Smooth muscle cell (in vitro differentiated cells): ENCODE data around the gene PMM2. TPM values are rescaled to one million over a fixed set of nuclear protein-coding genes. Genes with fewer than 3 reads are reported as not detected.

Source experiments
- DNase-seq: peaks from one replicate; lab custom pipeline; 2025; ENCODE audit not compliant: unreplicated experiment; lab: John Stamatoyannopoulos, UW
- H2AFZ ChIP-seq: fragments of 200-600 bp; sonication (generic); 2 replicates; pipeline ENCODE4 v1.6.0; 2016; ENCODE audit warnings: antibody characterized with exemption, low read depth, mild to moderate bottlenecking
- H3F3A ChIP-seq: fragments of 200-600 bp; sonication (generic); 2 replicates; pipeline ENCODE4 v1.6.0; 2017; ENCODE audit warnings: antibody characterized with exemption, low read depth
- H3K27ac ChIP-seq: fragments of 200-600 bp; sonication (generic); 2 replicates; pipeline ENCODE4 v1.5.1; 2016; ENCODE audit warnings: low read depth, mild to moderate bottlenecking
- H3K27me3 ChIP-seq: fragments of 200-600 bp; sonication (generic); 2 replicates; pipeline ENCODE4 v1.6.1; 2016; ENCODE audit warnings: low read depth, mild to moderate bottlenecking
- H3K36me3 ChIP-seq: fragments of 200-600 bp; sonication (generic); 2 replicates; pipeline ENCODE4 v1.5.1; 2016; ENCODE audit warnings: low read depth
- H3K4me1 ChIP-seq: fragments of 200-600 bp; sonication (generic); 2 replicates; pipeline ENCODE4 v1.5.1; 2016; ENCODE audit warnings: low read depth
- H3K4me2 ChIP-seq: fragments of 200-600 bp; sonication (generic); 2 replicates; pipeline ENCODE4 v1.6.0; 2016; ENCODE audit warnings: mild to moderate bottlenecking
- H3K4me3 ChIP-seq: fragments of 200-600 bp; sonication (generic); 2 replicates; pipeline ENCODE4 v1.5.1; 2016; ENCODE audit warnings: mild to moderate bottlenecking
- H3K79me2 ChIP-seq: fragments of 200-600 bp; sonication (generic); 2 replicates; pipeline ENCODE4 v1.6.0; 2016; ENCODE audit warnings: low read depth, mild to moderate bottlenecking
- H3K9ac ChIP-seq: fragments of 200-600 bp; sonication (generic); 2 replicates; pipeline ENCODE4 v1.6.0; 2016; ENCODE audit warnings: low read depth
- H3K9me3 ChIP-seq: fragments of 200-600 bp; sonication (generic); replicated peaks from 2 replicates; pipeline ENCODE4 v1.5.1; 2016; ENCODE audit warnings: low read depth
- H4K20me1 ChIP-seq: fragments of 200-600 bp; sonication (generic); 2 replicates; pipeline ENCODE4 v1.6.0; 2016; ENCODE audit warnings: low read depth
- WGBS: methylation state at CpG from one replicate; pipeline ENCODE4 v1.1.7; 2016; ENCODE audit warnings: low lambda C conversion rate; 5-methylcytosine and 5-hydroxymethylcytosine counted together
- polyA plus RNA-seq: library from polyadenylated mRNA; unstranded; fragments of >200 nt; fragmentation: Nextera tagmentation; extraction: Ambion mirVana; gene quantifications from 2 replicates; pipeline ENCODE4 v1.2.1, GENCODE V29; 2016
- total RNA-seq: library from RNA; depleted of rRNA; stranded (reverse); fragments of >200 nt; gene quantifications from 2 replicates; pipeline ENCODE4 v1.2.3, GENCODE V29; 2014
- TF ChIP-seq, protein P1 (sequence below): fragments of 200-600 bp; sonication (generic); IDR thresholded peaks from 2 replicates; pipeline ENCODE4 v1.5.1; 2017; ENCODE audit warnings: borderline replicate concordance, mild to moderate bottlenecking, antibody characterized with exemption; ENCODE audit not compliant: insufficient read depth, poor library complexity, severe bottlenecking

PMM2 gene
- total and polyA plus RNA-seq, 2 experiments from 2014 or later = 31.4 to 33.5 TPM

DNA sequence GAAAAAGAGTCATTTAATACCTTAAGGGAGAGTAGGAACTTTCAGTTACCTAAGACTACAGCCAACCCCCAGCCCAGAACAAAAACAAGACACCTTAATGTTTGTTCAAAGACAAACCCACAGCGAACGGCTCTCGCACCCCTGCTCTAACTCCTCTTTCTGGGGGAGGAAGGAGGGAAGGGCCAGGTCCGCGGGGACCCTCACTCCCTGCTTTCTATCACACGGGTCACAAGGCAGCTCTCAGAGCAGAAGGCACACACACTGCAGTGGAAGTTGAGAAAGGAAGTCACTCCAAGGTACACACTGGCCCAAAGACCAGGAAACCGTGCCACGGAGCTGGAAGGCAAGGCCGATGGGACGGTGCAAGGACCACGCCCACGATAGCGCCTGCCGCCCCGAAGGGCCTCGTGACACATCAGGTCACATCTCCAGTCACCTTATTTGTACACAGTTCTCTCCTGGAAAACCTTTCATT, 94.5 kb downstream of the PMM2 start:
- WGBS = 98% methylated on average over 16 of the region's 16 CpGs
- H4K20me1 ChIP-seq = peaks cover 83% of the 10 kb centered on the region
- DNase-seq = no peak

DNA sequence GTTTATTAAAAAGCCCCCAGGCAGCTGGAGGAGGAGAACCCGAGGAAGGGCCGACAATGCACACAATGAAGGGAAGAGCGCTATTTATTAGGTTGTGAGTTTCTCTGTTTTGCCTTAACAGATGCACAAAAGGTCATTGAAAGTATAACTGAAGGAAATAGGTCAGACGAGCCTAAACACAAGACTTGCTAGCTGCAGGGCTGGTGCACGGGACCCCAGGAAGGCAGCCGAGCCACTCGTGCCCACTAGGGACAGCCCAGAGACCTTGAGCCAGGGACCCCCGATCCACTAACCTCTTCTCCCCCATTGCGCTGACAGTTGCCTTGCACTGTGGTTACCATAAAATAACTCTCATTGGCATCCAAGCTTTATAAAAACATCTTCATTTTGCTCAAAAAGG, 95.8 kb downstream of the PMM2 start:
- Histone ChIP-seq H2AFZ (no peak overlapping the region), H3K79me2 (peaks cover 3% of the 10 kb centered on the region), H3K4me3 (no peak overlapping the region), H3K9me3 (no peaks in the 10 kb centered on the region), H3K27ac (no peak overlapping the region), H4K20me1 (peaks cover 81% of the 10 kb centered on the region), H3K27me3 (no peaks in the 10 kb centered on the region), H3K9ac (no peak overlapping the region), H3K4me2 (no peak overlapping the region), H3K4me1 (no peaks in the 10 kb centered on the region), H3K36me3 (peaks cover 35% of the 10 kb centered on the region), H3F3A (peaks cover 3% of the 10 kb centered on the region)
- WGBS = 95% methylated on average over 9 of the region's 9 CpGs
- DNase-seq = no peak
- TF ChIP-seq, protein P1, sequence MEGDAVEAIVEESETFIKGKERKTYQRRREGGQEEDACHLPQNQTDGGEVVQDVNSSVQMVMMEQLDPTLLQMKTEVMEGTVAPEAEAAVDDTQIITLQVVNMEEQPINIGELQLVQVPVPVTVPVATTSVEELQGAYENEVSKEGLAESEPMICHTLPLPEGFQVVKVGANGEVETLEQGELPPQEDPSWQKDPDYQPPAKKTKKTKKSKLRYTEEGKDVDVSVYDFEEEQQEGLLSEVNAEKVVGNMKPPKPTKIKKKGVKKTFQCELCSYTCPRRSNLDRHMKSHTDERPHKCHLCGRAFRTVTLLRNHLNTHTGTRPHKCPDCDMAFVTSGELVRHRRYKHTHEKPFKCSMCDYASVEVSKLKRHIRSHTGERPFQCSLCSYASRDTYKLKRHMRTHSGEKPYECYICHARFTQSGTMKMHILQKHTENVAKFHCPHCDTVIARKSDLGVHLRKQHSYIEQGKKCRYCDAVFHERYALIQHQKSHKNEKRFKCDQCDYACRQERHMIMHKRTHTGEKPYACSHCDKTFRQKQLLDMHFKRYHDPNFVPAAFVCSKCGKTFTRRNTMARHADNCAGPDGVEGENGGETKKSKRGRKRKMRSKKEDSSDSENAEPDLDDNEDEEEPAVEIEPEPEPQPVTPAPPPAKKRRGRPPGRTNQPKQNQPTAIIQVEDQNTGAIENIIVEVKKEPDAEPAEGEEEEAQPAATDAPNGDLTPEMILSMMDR = no peak

More for the DNA sequence above, 94.5 kb downstream of the PMM2 start:
- Histone ChIP-seq H3K27me3 (no peaks in the 10 kb centered on the region), H3F3A (peaks cover 3% of the 10 kb centered on the region), H3K4me1 (no peaks in the 10 kb centered on the region), H3K4me3 (no peak overlapping the region), H3K9me3 (no peaks in the 10 kb centered on the region), H3K36me3 (peaks cover 24% of the 10 kb centered on the region), H3K4me2 (no peak overlapping the region), H2AFZ (no peak overlapping the region), H3K79me2 (peaks cover 3% of the 10 kb centered on the region), H3K9ac (no peak overlapping the region), H3K27ac (no peak overlapping the region)
- TF ChIP-seq, protein P1 = no peak

DNA sequence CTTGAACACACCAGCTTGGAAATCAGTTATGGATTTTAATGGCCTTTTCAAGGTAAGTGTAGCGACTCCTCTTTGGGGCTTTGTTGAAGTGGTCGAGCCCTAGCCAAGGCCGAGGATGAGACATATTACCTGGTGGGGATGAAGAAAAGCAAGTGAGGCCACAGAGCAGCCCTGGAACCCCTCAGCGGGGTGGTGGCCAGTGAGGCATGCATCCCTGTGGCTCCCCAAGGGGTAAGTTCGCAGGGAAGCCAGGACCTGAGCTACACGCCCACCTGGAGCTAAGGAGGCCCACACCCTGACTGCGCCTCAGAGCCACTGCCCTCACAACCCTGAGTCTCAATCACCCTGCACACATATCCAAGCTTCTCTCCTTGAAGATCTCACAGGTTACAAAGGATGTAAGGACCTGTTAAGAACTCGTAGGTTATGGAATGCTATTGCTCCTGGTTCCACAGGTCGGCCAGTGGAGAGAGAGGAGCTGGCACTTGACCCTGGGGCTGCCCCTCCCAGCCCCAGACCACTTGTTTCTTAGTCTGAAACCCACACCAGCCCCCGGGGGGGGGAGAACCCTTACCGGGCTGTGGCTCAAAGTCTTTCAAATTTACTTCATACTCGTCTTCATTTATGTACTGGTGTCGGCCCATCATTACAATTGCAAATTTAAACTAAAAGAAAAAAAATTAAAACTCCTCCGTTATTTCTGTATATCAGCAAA, 96.5 kb downstream of the PMM2 start:
- 91% methylated on average over 14 of the region's 14 CpGs for WGBS
- no peak overlapping the region for H3K4me3 ChIP-seq
- H3K4me2 ChIP-seq = no peak overlapping the region
- no peak for DNase-seq
- H3K9ac ChIP-seq = no peak overlapping the region
- no peak overlapping the region for H2AFZ ChIP-seq
- peaks cover 3% of the 10 kb centered on the region for H3K79me2 ChIP-seq
- peaks cover 37% of the 10 kb centered on the region for H3K36me3 ChIP-seq
- no peaks in the 10 kb centered on the region for H3K27me3 ChIP-seq
- H3K4me1 ChIP-seq = no peaks in the 10 kb centered on the region
- peaks cover 80% of the 10 kb centered on the region for H4K20me1 ChIP-seq
- TF ChIP-seq, protein P1 = no peak
- H3K27ac ChIP-seq = no peak overlapping the region
- peaks cover 6% of the 10 kb centered on the region for H3F3A ChIP-seq
- H3K9me3 ChIP-seq = no peaks in the 10 kb centered on the region

DNA sequence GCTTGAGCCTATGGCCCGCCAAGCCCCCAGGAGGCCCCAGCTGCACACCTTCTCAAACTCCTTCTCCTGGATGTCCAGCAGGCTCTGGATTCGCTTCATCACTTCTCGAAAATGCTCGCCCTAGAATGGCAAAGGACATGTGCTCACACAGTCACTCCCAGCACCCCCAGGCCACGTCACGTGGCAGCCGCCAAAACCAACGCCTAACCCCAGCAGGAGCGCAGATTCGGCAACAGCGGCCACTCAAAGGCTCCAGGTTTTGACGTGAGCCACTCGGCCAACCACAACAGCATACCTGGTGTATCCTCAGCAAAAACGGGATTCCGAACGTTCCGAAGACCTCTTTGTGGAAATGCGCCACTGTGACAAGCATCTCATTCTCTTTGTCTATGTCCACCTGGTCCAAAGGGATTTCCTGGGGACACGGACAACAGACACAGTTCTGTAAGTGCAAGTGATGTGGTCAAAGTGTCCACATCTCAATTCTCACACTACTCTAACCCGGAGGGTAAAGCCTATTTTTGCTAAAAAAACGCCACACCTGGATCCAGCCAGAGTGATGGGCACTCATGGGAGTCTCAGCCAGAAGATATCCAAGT, 97.2 kb downstream of the PMM2 start:
- TF ChIP-seq, protein P1 = no peak
- no peak overlapping the region for H2AFZ ChIP-seq
- H3K36me3 ChIP-seq = peaks cover 37% of the 10 kb centered on the region
- no peak overlapping the region for H3K4me3 ChIP-seq
- H3K9ac ChIP-seq = no peak overlapping the region
- H3K27ac ChIP-seq = no peak overlapping the region
- no peaks in the 10 kb centered on the region for H3K9me3 ChIP-seq
- H3K79me2 ChIP-seq = peaks cover 3% of the 10 kb centered on the region
- H3K4me1 ChIP-seq = no peaks in the 10 kb centered on the region
- H3K4me2 ChIP-seq = no peak overlapping the region
- H3K27me3 ChIP-seq = no peaks in the 10 kb centered on the region
- no peak for DNase-seq
- H4K20me1 ChIP-seq = peaks cover 78% of the 10 kb centered on the region
- peaks cover 6% of the 10 kb centered on the region for H3F3A ChIP-seq
- WGBS = 98% methylated on average over 21 of the region's 21 CpGs
